ENCODE results near the gene ZFP62.

Gene ZFP62

DNA sequence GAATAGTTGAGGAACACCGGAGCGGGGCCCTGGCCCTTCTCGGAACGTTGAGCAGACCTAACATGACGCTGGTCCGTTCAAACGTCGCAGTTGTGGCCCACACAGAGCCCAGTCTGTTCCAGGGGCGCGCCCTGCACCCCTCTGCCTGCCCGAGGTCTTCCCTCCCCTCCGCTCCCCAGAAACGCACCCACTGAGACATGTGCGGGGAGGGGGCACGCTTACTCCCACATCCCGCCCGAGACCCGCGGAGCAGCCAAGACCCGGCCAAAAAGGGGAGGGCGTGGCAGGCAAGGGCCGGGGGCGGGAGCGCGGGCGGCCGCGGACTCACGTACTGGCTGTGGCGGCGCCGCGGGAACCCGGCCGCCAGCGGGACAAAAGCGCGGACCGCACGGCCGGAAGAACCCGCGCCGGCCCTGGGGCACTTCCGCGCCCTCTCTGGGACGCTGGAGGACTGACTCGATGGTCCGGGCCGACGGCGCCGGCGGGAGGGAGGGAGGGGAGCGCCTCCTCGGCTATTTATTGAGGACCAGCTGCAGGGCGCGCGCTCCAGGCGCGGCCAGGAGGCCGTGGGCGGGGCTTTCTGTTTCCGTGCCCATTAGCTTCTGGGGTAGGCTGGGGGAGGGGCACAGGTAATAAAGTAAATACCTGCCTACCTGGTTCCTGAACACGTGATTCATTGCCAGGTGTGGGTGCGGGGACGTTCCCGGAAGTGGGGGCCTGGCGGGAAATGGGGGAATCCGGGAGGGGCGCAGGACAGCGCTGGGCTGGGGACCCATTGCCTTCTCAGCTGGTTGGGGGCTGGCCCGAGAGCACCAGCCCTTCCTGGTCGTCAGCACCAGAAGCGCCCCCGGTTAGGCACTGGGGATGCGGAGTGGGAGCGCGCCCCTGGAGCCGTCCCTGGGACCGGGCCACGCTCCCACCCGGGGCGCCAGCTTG lies at the start of gene ZFP62:
Gene ZFP62 (minus strand): TSS at position 390 of the 936 bp plus-strand sequence. CDS start 57 bp downstream, at position 333.
- TF ChIP-seq CTCF (IDR thresholded peaks at IDR 0.05; ENCODE audit: low read depth, low read length): no peak
- H3K4me3 ChIP-seq (ENCODE audit: low read depth, low read length): peak within 1 kb of the TSS; percentile 80

DNA sequence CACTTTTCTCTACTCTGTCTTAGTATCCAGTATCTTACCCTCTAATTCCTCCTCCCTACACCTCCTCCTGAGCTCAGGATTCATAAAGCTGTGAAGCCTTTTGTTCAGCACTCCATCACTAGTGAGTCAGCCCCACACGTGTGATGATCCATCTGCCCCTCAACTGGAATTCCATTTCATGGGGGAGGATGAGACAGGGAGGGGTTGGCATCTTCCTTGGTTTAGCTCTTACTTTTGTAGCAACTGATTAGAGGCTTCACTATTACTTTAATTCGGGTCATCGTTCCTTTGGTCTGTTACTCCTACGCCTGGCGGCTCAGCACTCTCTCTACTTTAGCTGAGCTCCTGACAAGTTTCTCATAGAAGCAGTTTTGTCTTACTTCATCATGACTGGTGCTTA lies 49.7 kb upstream of the ZFP62 start:
- no peak overlapping the region for H3K4me3 ChIP-seq (ENCODE audit: low read depth, low read length)
- no peak for TF ChIP-seq CTCF (IDR thresholded peaks at IDR 0.05; ENCODE audit: low read depth, low read length)

GRCh38 chr5:180910182-180910581 lies 49.1 kb upstream of the ZFP62 start:
- H3K4me3 ChIP-seq (ENCODE audit: low read depth, low read length): no peak overlapping the region
- TF ChIP-seq CTCF (IDR thresholded peaks at IDR 0.05; ENCODE audit: low read depth, low read length): no peak

DNA sequence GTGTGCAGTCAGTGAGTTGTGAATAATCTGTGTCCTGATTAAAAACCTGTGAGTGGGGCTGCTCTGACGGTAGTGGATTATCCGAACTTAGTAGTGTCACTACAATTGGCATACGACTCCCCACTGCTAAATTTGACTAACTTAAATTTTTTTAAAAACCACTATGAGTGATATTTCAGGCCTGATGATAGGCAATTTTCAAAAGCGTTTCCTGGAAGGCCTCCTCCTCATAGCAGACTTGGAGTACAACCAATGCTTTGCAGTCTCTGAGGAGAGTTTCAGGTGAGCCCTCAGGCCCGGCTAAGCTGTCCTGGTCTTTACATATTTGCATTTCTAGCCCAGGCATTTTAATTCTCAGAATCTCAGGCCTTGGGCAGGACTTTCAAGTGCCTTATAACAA lies 48.7 kb upstream of the ZFP62 start:
- H3K4me3 ChIP-seq (ENCODE audit: low read depth, low read length): no peak overlapping the region
- no peak for TF ChIP-seq CTCF (IDR thresholded peaks at IDR 0.05; ENCODE audit: low read depth, low read length)

- TF ChIP-seq CTCF (IDR thresholded peaks at IDR 0.05; ENCODE audit: low read depth, low read length): no peak
Observed at GRCh38 chr5:180908998-180909731, 48.1 kb upstream of the ZFP62 start.

GRCh38 chr5:180908400-180908799 lies 47.3 kb upstream of the ZFP62 start:
- TF ChIP-seq CTCF (IDR thresholded peaks at IDR 0.05; ENCODE audit: low read depth, low read length): no peak
- no peak overlapping the region for H3K4me3 ChIP-seq (ENCODE audit: low read depth, low read length)

More at GRCh38 chr5:180908998-180909731, 48.1 kb upstream of the ZFP62 start:
- H3K4me3 ChIP-seq (ENCODE audit: low read depth, low read length): no peak overlapping the region

Data from WI38 (cell line).